ENCODE data around the gene SS18.
A peak's percentile ranks its signal among the peaks of the same experiment; 100 is the strongest.

Gene SS18, protein sequence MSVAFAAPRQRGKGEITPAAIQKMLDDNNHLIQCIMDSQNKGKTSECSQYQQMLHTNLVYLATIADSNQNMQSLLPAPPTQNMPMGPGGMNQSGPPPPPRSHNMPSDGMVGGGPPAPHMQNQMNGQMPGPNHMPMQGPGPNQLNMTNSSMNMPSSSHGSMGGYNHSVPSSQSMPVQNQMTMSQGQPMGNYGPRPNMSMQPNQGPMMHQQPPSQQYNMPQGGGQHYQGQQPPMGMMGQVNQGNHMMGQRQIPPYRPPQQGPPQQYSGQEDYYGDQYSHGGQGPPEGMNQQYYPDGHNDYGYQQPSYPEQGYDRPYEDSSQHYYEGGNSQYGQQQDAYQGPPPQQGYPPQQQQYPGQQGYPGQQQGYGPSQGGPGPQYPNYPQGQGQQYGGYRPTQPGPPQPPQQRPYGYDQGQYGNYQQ

DNA sequence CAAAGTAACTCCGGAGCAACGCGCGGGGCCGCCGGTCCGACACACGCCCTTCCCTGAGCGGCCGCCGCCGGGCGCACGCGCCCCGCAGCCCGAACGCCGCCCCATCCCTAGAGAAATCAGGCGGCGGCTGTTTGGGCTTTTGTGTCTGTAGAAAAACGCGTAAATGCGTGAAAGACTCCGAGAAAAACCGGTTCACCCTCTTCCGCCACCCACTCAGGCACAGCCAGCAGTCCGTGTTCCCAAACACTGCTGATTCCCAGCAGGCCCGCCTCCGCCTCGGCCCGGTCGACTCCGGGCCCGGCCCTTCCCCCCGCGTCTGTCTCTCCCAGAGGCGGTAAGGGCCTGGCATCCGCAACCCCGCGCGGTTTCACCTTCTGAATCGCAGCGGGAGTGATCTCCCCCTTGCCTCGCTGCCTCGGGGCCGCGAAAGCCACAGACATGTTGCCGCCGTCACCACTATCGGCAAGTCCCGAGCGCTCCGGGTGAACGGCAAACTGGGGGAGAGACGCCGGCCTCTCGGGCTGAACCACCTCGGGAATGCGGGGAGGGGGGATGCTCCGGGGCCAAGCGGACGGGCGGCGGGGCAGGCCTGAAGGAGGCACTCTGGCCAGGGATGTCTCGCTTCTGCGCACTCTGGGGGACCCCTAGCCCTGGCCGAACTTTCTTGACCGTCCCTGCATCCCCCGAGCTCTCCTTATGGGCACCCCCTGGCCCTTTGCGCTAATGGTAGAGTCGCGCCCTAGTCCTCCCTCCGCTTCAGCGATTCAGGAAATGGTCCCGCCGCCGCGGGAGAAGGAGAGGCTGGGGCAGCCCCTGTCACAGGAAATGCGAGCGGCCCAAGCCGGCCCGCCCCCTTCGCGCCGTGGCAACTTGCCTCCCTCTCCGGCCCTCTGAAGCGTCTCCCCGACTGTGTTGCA, at the start of gene SS18:
TSS of gene SS18 (minus strand) at position 484 of the 917 bp plus-strand sequence. CDS start at position 440, 44 bp downstream.
- Histone ChIP-seq H3K4me3 (ENCODE audit: insufficient read depth, low read length, poor library complexity, severe bottlenecking) (peak within 1 kb of the TSS; percentile 98), H3K4me2 (ENCODE audit: low read depth, low read length, poor library complexity, severe bottlenecking) (peak within 1 kb of the TSS; percentile 82), H3K9me3 (ENCODE audit: insufficient read depth, low read length) (no peaks in the 10 kb centered on the region), H3K27ac (ENCODE audit: low read depth, low read length) (peak within 1 kb of the TSS; percentile 90), H3F3A (ENCODE audit: insufficient read depth) (peaks cover 32% of the 10 kb centered on the region), H3K79me2 (ENCODE audit: insufficient read depth, low read length) (peaks cover 50% of the 10 kb centered on the region), H3K9ac (ENCODE audit: low read length) (peak within 1 kb of the TSS; percentile 97), H2AFZ (ENCODE audit: low read depth, low read length, severe bottlenecking) (peak within 1 kb of the TSS; percentile 85), H4K20me1 (ENCODE audit: low read depth, low read length) (peaks cover 37% of the 10 kb centered on the region), H3K9me2 (replicated peaks; ENCODE audit: insufficient read depth, low read length) (no peaks in the 10 kb centered on the region), H3K27me3 (ENCODE audit: low read length) (no peaks in the 10 kb centered on the region), H3K36me3 (ENCODE audit: low read length) (peaks cover 34% of the 10 kb centered on the region)
- TF ChIP-seq, protein P1, sequence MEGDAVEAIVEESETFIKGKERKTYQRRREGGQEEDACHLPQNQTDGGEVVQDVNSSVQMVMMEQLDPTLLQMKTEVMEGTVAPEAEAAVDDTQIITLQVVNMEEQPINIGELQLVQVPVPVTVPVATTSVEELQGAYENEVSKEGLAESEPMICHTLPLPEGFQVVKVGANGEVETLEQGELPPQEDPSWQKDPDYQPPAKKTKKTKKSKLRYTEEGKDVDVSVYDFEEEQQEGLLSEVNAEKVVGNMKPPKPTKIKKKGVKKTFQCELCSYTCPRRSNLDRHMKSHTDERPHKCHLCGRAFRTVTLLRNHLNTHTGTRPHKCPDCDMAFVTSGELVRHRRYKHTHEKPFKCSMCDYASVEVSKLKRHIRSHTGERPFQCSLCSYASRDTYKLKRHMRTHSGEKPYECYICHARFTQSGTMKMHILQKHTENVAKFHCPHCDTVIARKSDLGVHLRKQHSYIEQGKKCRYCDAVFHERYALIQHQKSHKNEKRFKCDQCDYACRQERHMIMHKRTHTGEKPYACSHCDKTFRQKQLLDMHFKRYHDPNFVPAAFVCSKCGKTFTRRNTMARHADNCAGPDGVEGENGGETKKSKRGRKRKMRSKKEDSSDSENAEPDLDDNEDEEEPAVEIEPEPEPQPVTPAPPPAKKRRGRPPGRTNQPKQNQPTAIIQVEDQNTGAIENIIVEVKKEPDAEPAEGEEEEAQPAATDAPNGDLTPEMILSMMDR (IDR thresholded peaks at IDR 0.05; ENCODE audit: insufficient read depth, low read length, poor library complexity, severe bottlenecking), result no peak
- TF ChIP-seq EZH2phosphoT487 (conservative IDR thresholded peaks at IDR 0.05; ENCODE audit: low read length), result no peak

DNA sequence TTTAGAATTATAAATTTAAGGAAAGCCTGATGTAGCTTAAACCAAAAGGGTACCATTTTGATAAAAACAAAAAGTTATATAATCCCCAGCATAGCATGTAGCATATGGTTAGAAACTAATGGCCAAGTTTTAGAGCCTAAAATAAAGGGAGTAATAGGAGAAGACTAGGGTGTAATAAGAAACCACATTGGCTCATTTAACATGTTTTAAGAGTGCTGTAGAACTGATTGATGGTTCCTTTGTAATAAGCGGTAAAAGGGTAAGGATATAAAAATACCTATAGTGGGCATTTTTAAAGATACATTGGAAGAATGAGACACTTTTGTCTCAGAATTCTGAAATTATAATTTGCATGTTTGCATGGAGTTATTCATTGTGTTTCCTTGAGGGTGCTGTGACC, 45.1 kb upstream of the SS18 start:
- H3K9ac ChIP-seq (ENCODE audit: low read length), result no peak overlapping the region
- H3F3A ChIP-seq (ENCODE audit: insufficient read depth), result no peaks in the 10 kb centered on the region

DNA sequence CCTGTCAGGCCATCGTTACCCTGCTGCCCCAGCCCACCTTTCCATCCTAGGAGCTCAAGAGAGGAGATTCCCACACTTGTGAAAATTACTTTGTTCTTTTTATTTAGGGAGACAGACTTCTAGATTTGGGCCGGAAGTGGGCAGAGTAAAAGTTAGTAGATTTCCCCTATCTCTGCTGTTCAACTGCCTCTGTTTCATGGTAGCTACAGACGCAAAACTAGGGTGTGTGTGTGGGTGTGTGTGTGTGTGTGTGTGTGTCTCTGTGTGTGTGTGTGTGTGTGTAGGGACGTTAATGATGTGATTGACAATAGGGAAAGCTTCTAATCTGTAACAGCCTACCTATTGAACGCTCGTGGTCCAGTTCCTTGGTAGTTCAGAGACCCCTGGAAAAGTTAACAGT, 43.7 kb upstream of the SS18 start:
- no peak overlapping the region for H3K4me2 ChIP-seq (ENCODE audit: low read depth, low read length, poor library complexity, severe bottlenecking)
- H3F3A ChIP-seq (ENCODE audit: insufficient read depth), result no peaks in the 10 kb centered on the region
- H2AFZ ChIP-seq (ENCODE audit: low read depth, low read length, severe bottlenecking), result no peak overlapping the region
- H3K36me3 ChIP-seq (ENCODE audit: low read length), result no peaks in the 10 kb centered on the region
- H3K9me2 ChIP-seq (replicated peaks; ENCODE audit: insufficient read depth, low read length), result no peaks in the 10 kb centered on the region
- H3K79me2 ChIP-seq (ENCODE audit: insufficient read depth, low read length), result no peaks in the 10 kb centered on the region
- H3K9ac ChIP-seq (ENCODE audit: low read length), result no peak overlapping the region
- no peaks in the 10 kb centered on the region for H4K20me1 ChIP-seq (ENCODE audit: low read depth, low read length)
- H3K4me3 ChIP-seq (ENCODE audit: insufficient read depth, low read length, poor library complexity, severe bottlenecking), result no peak overlapping the region
- no peaks in the 10 kb centered on the region for H3K9me3 ChIP-seq (ENCODE audit: insufficient read depth, low read length)
- H3K27me3 ChIP-seq (ENCODE audit: low read length), result no peaks in the 10 kb centered on the region
- no peak overlapping the region for H3K27ac ChIP-seq (ENCODE audit: low read depth, low read length)
- TF ChIP-seq, protein P1 (IDR thresholded peaks at IDR 0.05; ENCODE audit: insufficient read depth, low read length, poor library complexity, severe bottlenecking), result no peak
- no peak for TF ChIP-seq EZH2phosphoT487 (conservative IDR thresholded peaks at IDR 0.05; ENCODE audit: low read length)

More for the DNA sequence above, 45.1 kb upstream of the SS18 start:
- Histone ChIP-seq H3K9me2 (replicated peaks; ENCODE audit: insufficient read depth, low read length) (no peaks in the 10 kb centered on the region), H2AFZ (ENCODE audit: low read depth, low read length, severe bottlenecking) (peak overlapping the region; percentile 1), H4K20me1 (ENCODE audit: low read depth, low read length) (no peaks in the 10 kb centered on the region), H3K4me3 (ENCODE audit: insufficient read depth, low read length, poor library complexity, severe bottlenecking) (no peak overlapping the region), H3K27ac (ENCODE audit: low read depth, low read length) (no peak overlapping the region), H3K9me3 (ENCODE audit: insufficient read depth, low read length) (no peaks in the 10 kb centered on the region), H3K79me2 (ENCODE audit: insufficient read depth, low read length) (no peaks in the 10 kb centered on the region), H3K36me3 (ENCODE audit: low read length) (no peaks in the 10 kb centered on the region), H3K4me2 (ENCODE audit: low read depth, low read length, poor library complexity, severe bottlenecking) (no peak overlapping the region), H3K27me3 (ENCODE audit: low read length) (no peaks in the 10 kb centered on the region)
- TF ChIP-seq, protein P1 (IDR thresholded peaks at IDR 0.05; ENCODE audit: insufficient read depth, low read length, poor library complexity, severe bottlenecking), result no peak
- TF ChIP-seq EZH2phosphoT487 (conservative IDR thresholded peaks at IDR 0.05; ENCODE audit: low read length), result no peak
